Smooth muscle cell (in vitro differentiated cells): ENCODE data around the gene PER3. TPM values are rescaled to one million over a fixed set of nuclear protein-coding genes. Genes with fewer than 3 reads are reported as not detected.

Experiments
- DNase-seq: peaks from one replicate; lab custom pipeline; 2025; ENCODE audit not compliant: unreplicated experiment; lab: John Stamatoyannopoulos, UW
- H2AFZ ChIP-seq: fragments of 200-600 bp; sonication (generic); 2 replicates; pipeline ENCODE4 v1.6.0; 2016; ENCODE audit warnings: antibody characterized with exemption, low read depth, mild to moderate bottlenecking
- H3F3A ChIP-seq: fragments of 200-600 bp; sonication (generic); 2 replicates; pipeline ENCODE4 v1.6.0; 2017; ENCODE audit warnings: antibody characterized with exemption, low read depth
- H3K27ac ChIP-seq: fragments of 200-600 bp; sonication (generic); 2 replicates; pipeline ENCODE4 v1.5.1; 2016; ENCODE audit warnings: low read depth, mild to moderate bottlenecking
- H3K27me3 ChIP-seq: fragments of 200-600 bp; sonication (generic); 2 replicates; pipeline ENCODE4 v1.6.1; 2016; ENCODE audit warnings: low read depth, mild to moderate bottlenecking
- H3K36me3 ChIP-seq: fragments of 200-600 bp; sonication (generic); 2 replicates; pipeline ENCODE4 v1.5.1; 2016; ENCODE audit warnings: low read depth
- H3K4me1 ChIP-seq: fragments of 200-600 bp; sonication (generic); 2 replicates; pipeline ENCODE4 v1.5.1; 2016; ENCODE audit warnings: low read depth
- H3K4me2 ChIP-seq: fragments of 200-600 bp; sonication (generic); 2 replicates; pipeline ENCODE4 v1.6.0; 2016; ENCODE audit warnings: mild to moderate bottlenecking
- H3K4me3 ChIP-seq: fragments of 200-600 bp; sonication (generic); 2 replicates; pipeline ENCODE4 v1.5.1; 2016; ENCODE audit warnings: mild to moderate bottlenecking
- H3K79me2 ChIP-seq: fragments of 200-600 bp; sonication (generic); 2 replicates; pipeline ENCODE4 v1.6.0; 2016; ENCODE audit warnings: low read depth, mild to moderate bottlenecking
- H3K9ac ChIP-seq: fragments of 200-600 bp; sonication (generic); 2 replicates; pipeline ENCODE4 v1.6.0; 2016; ENCODE audit warnings: low read depth
- H3K9me3 ChIP-seq: fragments of 200-600 bp; sonication (generic); replicated peaks from 2 replicates; pipeline ENCODE4 v1.5.1; 2016; ENCODE audit warnings: low read depth
- H4K20me1 ChIP-seq: fragments of 200-600 bp; sonication (generic); 2 replicates; pipeline ENCODE4 v1.6.0; 2016; ENCODE audit warnings: low read depth
- CTCF ChIP-seq: fragments of 200-600 bp; sonication (generic); IDR thresholded peaks from 2 replicates; pipeline ENCODE4 v1.5.1; 2017; ENCODE audit warnings: borderline replicate concordance, mild to moderate bottlenecking, antibody characterized with exemption; ENCODE audit not compliant: insufficient read depth, poor library complexity, severe bottlenecking
- WGBS: methylation state at CpG from one replicate; pipeline ENCODE4 v1.1.7; 2016; ENCODE audit warnings: low lambda C conversion rate; 5-methylcytosine and 5-hydroxymethylcytosine counted together
- polyA plus RNA-seq: library from polyadenylated mRNA; unstranded; fragments of >200 nt; fragmentation: Nextera tagmentation; extraction: Ambion mirVana; gene quantifications from 2 replicates; pipeline ENCODE4 v1.2.1, GENCODE V29; 2016
- total RNA-seq: library from RNA; depleted of rRNA; stranded (reverse); fragments of >200 nt; gene quantifications from 2 replicates; pipeline ENCODE4 v1.2.3, GENCODE V29; 2014

PER3 gene
- total and polyA plus RNA-seq, 2 experiments from 2014 or later, result 5.9 to 13.2 TPM

DNA sequence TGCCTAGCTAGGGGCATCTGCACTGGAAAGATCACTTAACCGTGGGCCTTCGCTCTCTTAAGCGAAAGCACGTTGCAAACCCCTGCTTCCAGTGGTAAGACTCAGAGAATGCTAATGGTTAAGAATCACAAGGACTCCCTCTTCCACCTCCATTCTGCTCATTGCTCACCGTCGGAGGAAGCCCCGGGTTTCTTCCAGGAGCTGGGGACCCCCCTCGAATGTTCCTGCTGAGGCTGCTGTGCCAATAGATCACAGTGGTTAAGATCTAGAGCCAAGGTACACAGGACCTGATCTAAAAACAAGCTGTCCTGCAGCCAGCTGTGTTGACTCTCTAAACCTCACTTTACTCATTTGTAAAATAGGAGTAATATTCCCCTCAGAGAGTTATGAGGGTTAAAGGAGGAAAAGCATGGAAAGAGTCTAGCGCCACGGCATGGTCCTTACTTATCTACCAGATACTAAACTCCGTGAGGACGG lies 12.2 kb upstream of the PER3 start:
- TF ChIP-seq CTCF, result no peak
- DNase-seq, result no peak

DNA sequence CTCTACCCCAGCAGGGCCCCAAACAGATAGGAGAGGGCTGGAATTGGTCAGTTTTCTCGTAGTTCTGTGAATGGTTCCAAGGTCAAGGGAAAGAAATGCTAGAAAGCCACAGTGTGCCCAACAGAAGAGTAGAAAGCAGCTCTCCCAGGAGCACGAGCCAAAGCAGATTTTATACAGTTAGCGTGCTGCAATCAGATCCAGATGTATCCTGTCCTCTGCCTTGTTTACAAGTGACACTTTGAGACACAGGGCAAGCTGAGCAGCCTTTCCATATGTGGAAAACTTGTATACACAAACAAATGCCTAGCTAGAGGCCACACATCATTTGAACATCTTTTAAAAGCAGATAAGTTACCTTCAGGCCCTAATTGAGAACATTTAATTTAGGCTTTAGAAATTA lies 6.5 kb upstream of the PER3 start:
- Histone ChIP-seq H3F3A (peaks cover 10% of the 10 kb centered on the region), H3K9me3 (no peaks in the 10 kb centered on the region), H3K79me2 (peaks cover 40% of the 10 kb centered on the region), H3K27ac (no peak overlapping the region), H3K4me1 (peaks cover 1% of the 10 kb centered on the region), H3K4me2 (no peak overlapping the region), H2AFZ (no peak overlapping the region), H3K4me3 (no peak overlapping the region), H4K20me1 (peaks cover 35% of the 10 kb centered on the region), H3K27me3 (no peaks in the 10 kb centered on the region), H3K36me3 (peaks cover 6% of the 10 kb centered on the region), H3K9ac (no peak overlapping the region)
- DNase-seq, result no peak
- TF ChIP-seq CTCF, result no peak
- 81% methylated on average over 3 of the region's 3 CpGs for WGBS

More for the DNA sequence above, 12.2 kb upstream of the PER3 start:
- Histone ChIP-seq H3K27me3 (no peaks in the 10 kb centered on the region), H3K36me3 (no peaks in the 10 kb centered on the region), H3K4me1 (peaks cover 15% of the 10 kb centered on the region), H4K20me1 (peaks cover 39% of the 10 kb centered on the region), H3K4me2 (peak overlapping the region; percentile 100), H3F3A (no peaks in the 10 kb centered on the region), H3K9me3 (no peaks in the 10 kb centered on the region), H3K4me3 (peak overlapping the region; percentile 99), H3K79me2 (peaks cover 51% of the 10 kb centered on the region), H2AFZ (peak overlapping the region; percentile 86), H3K9ac (peak overlapping the region; percentile 94), H3K27ac (peak overlapping the region; percentile 85)
- 20% methylated on average over 12 of the region's 12 CpGs for WGBS

DNA sequence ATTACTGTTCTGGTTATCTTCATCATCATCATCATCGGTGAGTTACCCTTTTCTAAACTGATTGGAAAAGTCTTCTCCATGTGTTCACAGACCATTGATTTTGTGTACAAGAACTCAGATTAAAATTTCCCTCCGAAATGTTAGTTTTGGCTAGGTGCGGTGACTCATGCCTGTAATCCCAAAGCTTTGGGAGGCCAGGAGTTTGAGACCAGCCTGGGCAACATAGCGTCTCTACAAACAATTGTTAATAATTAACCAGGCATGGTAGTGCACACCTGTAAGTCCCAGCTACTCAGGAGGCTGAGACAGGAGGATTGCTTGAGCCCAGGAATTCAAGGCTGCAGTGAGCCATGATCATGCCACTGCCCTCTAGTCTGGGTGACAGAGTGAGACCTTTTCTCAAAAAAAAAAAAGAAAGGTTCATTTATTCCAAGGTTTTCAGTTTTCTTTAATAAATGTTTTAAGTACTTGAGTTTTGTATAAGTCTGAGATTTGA lies 5.9 kb upstream of the PER3 start:
- TF ChIP-seq CTCF, result no peak
- Histone ChIP-seq H3K36me3 (peaks cover 6% of the 10 kb centered on the region), H4K20me1 (peaks cover 34% of the 10 kb centered on the region), H3K4me3 (no peak overlapping the region), H3K27me3 (no peaks in the 10 kb centered on the region), H3K9me3 (no peaks in the 10 kb centered on the region), H3K4me1 (no peaks in the 10 kb centered on the region), H3K9ac (no peak overlapping the region), H3F3A (peaks cover 16% of the 10 kb centered on the region), H3K27ac (no peak overlapping the region), H3K79me2 (peaks cover 35% of the 10 kb centered on the region), H3K4me2 (no peak overlapping the region), H2AFZ (no peak overlapping the region)
- DNase-seq, result no peak
- 97% methylated on average over 4 of the region's 4 CpGs for WGBS

GRCh38 chr1:7780976-7781375 lies 3.1 kb upstream of the PER3 start:
- Histone ChIP-seq H3K27me3 (no peaks in the 10 kb centered on the region), H3K9ac (no peak overlapping the region), H3K36me3 (peaks cover 6% of the 10 kb centered on the region), H2AFZ (no peak overlapping the region), H3K27ac (no peak overlapping the region), H4K20me1 (peaks cover 16% of the 10 kb centered on the region), H3K9me3 (no peaks in the 10 kb centered on the region), H3K4me1 (no peaks in the 10 kb centered on the region), H3K4me3 (no peak overlapping the region), H3F3A (peaks cover 17% of the 10 kb centered on the region), H3K79me2 (peaks cover 7% of the 10 kb centered on the region), H3K4me2 (no peak overlapping the region)
- DNase-seq, result no peak
- 92% methylated on average over 9 of the region's 9 CpGs for WGBS
- no peak for TF ChIP-seq CTCF
